Astrocyte (in vitro differentiated cells and primary cell): ENCODE measurements around the gene SH2D7. TPM values are rescaled to one million over a fixed set of nuclear protein-coding genes. Genes with fewer than 3 reads are reported as not detected.

Source experiments
- DNase-seq: peaks from one replicate; pipeline ENCODE4 v3.0.0-alpha.2; 2010; ENCODE audit warnings: low read depth
- FAIRE-seq: peaks from 2 replicates; lab custom pipeline; 2011; peaks lifted over from hg19 to GRCh38; lab: Jason Lieb, UNC
- H2AFZ ChIP-seq: 2 replicates; pipeline ENCODE4 v1.6.0; 2012; ENCODE audit warnings: low read depth, low read length, inconsistent platforms
- H3K27ac ChIP-seq: 2 replicates; pipeline ENCODE4 v1.5.1; 2011; ENCODE audit warnings: low read depth, low read length, inconsistent platforms
- H3K27me3 ChIP-seq: 2 replicates; pipeline ENCODE4 v1.6.0; 2011; ENCODE audit warnings: low read length, inconsistent platforms; ENCODE audit not compliant: insufficient read depth
- H3K36me3 ChIP-seq: 2 replicates; pipeline ENCODE4 v1.5.1; 2011; ENCODE audit warnings: low read length, inconsistent platforms; ENCODE audit not compliant: insufficient read depth
- H3K4me1 ChIP-seq: 2 replicates; pipeline ENCODE4 v1.5.1; 2011; ENCODE audit warnings: low read length, inconsistent platforms; ENCODE audit not compliant: insufficient read depth
- H3K4me2 ChIP-seq: 2 replicates; pipeline ENCODE4 v1.6.0; 2012; ENCODE audit warnings: low read length, inconsistent platforms
- H3K4me3 ChIP-seq: 2 replicates; pipeline ENCODE4 v1.5.1; 2011; ENCODE audit warnings: low read depth, mild to moderate bottlenecking, low read length, inconsistent platforms; ENCODE audit not compliant: insufficient read depth
- H3K79me2 ChIP-seq: 2 replicates; pipeline ENCODE4 v1.6.0; 2012; ENCODE audit warnings: mild to moderate bottlenecking, low read length, inconsistent platforms; ENCODE audit not compliant: insufficient read depth
- H3K9ac ChIP-seq: 2 replicates; pipeline ENCODE4 v1.6.0; 2012; ENCODE audit warnings: mild to moderate bottlenecking, low read length, inconsistent platforms
- H3K9me3 ChIP-seq: 2 replicates; pipeline ENCODE4 v1.5.1; 2012; ENCODE audit warnings: low read depth, mild to moderate bottlenecking, low read length, inconsistent platforms; ENCODE audit not compliant: insufficient read depth
- H4K20me1 ChIP-seq: 2 replicates; pipeline ENCODE4 v1.6.0; 2012; ENCODE audit warnings: low read length, inconsistent platforms; ENCODE audit not compliant: insufficient read depth
- H3K27ac Mint-ChIP-seq: one replicate; pipeline ENCODE4 v1.8.0; 2021; ENCODE audit warnings: mild to moderate bottlenecking, mixed read lengths; ENCODE audit not compliant: unreplicated experiment
- H3K27me3 Mint-ChIP-seq: one replicate; pipeline ENCODE4 v1.8.0; 2021; ENCODE audit warnings: low read depth, mixed read lengths; ENCODE audit not compliant: unreplicated experiment
- H3K36me3 Mint-ChIP-seq: one replicate; pipeline ENCODE4 v1.8.0; 2021; ENCODE audit warnings: low read depth, mixed read lengths; ENCODE audit not compliant: unreplicated experiment
- H3K4me1 Mint-ChIP-seq: one replicate; pipeline ENCODE4 v1.8.0; 2021; ENCODE audit warnings: low read depth, mixed read lengths; ENCODE audit not compliant: unreplicated experiment
- H3K4me3 Mint-ChIP-seq: one replicate; pipeline ENCODE4 v1.8.0; 2021; ENCODE audit warnings: mild to moderate bottlenecking, moderate library complexity, mixed read lengths; ENCODE audit not compliant: unreplicated experiment
- H3K9me3 Mint-ChIP-seq: one replicate; pipeline ENCODE4 v1.8.0; 2021; ENCODE audit warnings: mild to moderate bottlenecking, mixed read lengths; ENCODE audit not compliant: unreplicated experiment
- CTCF ChIP-seq: IDR thresholded peaks from 2 replicates; pipeline ENCODE4 v1.5.1; 2011; ENCODE audit warnings: low read depth, mild to moderate bottlenecking, inconsistent platforms, low read length, moderate library complexity; ENCODE audit not compliant: insufficient read depth
- EZH2 ChIP-seq: IDR thresholded peaks from 2 replicates; pipeline ENCODE4 v1.6.1; 2012; ENCODE audit warnings: mild to moderate bottlenecking, low read length, inconsistent platforms; ENCODE audit not compliant: insufficient read depth
- total RNA-seq: library from RNA; stranded (reverse); gene quantifications from 2 replicates; pipeline ENCODE4 v1.2.1, GENCODE V29; 2021

Gene SH2D7
- total RNA-seq, 1 donor from 2014 or later = not detected

GRCh38 chr15:78061963-78062427 lies 30.4 kb upstream of the SH2D7 start:
- Histone ChIP-seq H3K9me3 (no peaks in the 10 kb centered on the region), H3K27me3 (no peaks in the 10 kb centered on the region), H3K36me3 (no peaks in the 10 kb centered on the region), H3K27ac (peak overlapping the region; percentile 20), H2AFZ (no peak overlapping the region), H3K9ac (peak overlapping the region; percentile 36), H3K4me1 (peaks cover 38% of the 10 kb centered on the region), H3K4me3 (peak overlapping the region; percentile 18), H3K79me2 (peaks cover 83% of the 10 kb centered on the region), H4K20me1 (peaks cover 71% of the 10 kb centered on the region), H3K4me2 (peak overlapping the region; percentile 75)
- no peak for TF ChIP-seq EZH2
- TF ChIP-seq CTCF = no peak
- Mint-ChIP-seq H3K9me3 (peaks cover 1% of the 10 kb centered on the region), H3K4me1 (peaks cover 26% of the 10 kb centered on the region), H3K27me3 (peaks cover 2% of the 10 kb centered on the region), H3K27ac (peak overlapping the region; percentile 48), H3K36me3 (peaks cover 4% of the 10 kb centered on the region), H3K4me3 (no peak overlapping the region)
- no peak for FAIRE-seq
- DNase-seq = peak; percentile 58

- Mint-ChIP-seq H3K27me3 (peaks cover 2% of the 10 kb centered on the region), H3K4me3 (no peak overlapping the region), H3K9me3 (peaks cover 1% of the 10 kb centered on the region), H3K36me3 (peaks cover 4% of the 10 kb centered on the region), H3K27ac (no peak overlapping the region), H3K4me1 (peaks cover 37% of the 10 kb centered on the region)
- Histone ChIP-seq H2AFZ (no peak overlapping the region), H3K27ac (no peak overlapping the region), H4K20me1 (peaks cover 72% of the 10 kb centered on the region), H3K4me2 (no peak overlapping the region), H3K79me2 (peaks cover 85% of the 10 kb centered on the region), H3K9ac (no peak overlapping the region), H3K9me3 (no peaks in the 10 kb centered on the region), H3K4me1 (peaks cover 47% of the 10 kb centered on the region), H3K27me3 (no peaks in the 10 kb centered on the region), H3K4me3 (no peak overlapping the region), H3K36me3 (no peaks in the 10 kb centered on the region)
- TF ChIP-seq EZH2 = no peak
- no peak for TF ChIP-seq CTCF
- FAIRE-seq (no peak), DNase-seq (no peak)
Observed at GRCh38 chr15:78063217-78063616, 29.1 kb upstream of the SH2D7 start.

GRCh38 chr15:78063970-78064385 lies 28.4 kb upstream of the SH2D7 start:
- no peak for FAIRE-seq
- no peak overlapping the region for H2AFZ ChIP-seq
- no peak overlapping the region for H3K4me3 ChIP-seq
- TF ChIP-seq CTCF = no peak
- Mint-ChIP-seq H3K36me3 (no peaks in the 10 kb centered on the region), H3K27ac (no peak overlapping the region), H3K4me3 (no peak overlapping the region), H3K27me3 (peaks cover 2% of the 10 kb centered on the region), H3K4me1 (peaks cover 39% of the 10 kb centered on the region), H3K9me3 (peaks cover 1% of the 10 kb centered on the region)
- H3K4me2 ChIP-seq = no peak overlapping the region
- H3K9ac ChIP-seq = no peak overlapping the region
- H3K9me3 ChIP-seq = no peaks in the 10 kb centered on the region
- no peak overlapping the region for H3K27ac ChIP-seq
- H3K79me2 ChIP-seq = peaks cover 85% of the 10 kb centered on the region
- peaks cover 51% of the 10 kb centered on the region for H3K4me1 ChIP-seq
- no peaks in the 10 kb centered on the region for H3K27me3 ChIP-seq
- peaks cover 72% of the 10 kb centered on the region for H4K20me1 ChIP-seq
- no peaks in the 10 kb centered on the region for H3K36me3 ChIP-seq
- DNase-seq = no peak
